HepG2 (cell line): ENCODE results near the gene CTNNAL1. TPM values are rescaled to one million over a fixed set of nuclear protein-coding genes. Genes with fewer than 3 reads are reported as not detected.

ENCODE experiments used
- CBX2 ChIP-seq, 2 experiments: fragments of 200-600 bp in 1 of 2; sonication (generic); formaldehyde crosslinking in 1 of 2; IDR thresholded peaks; 2 replicates each; pipeline versions ENCODE4 v1.7.0 to v1.8.1; 2018 to 2022; ENCODE audit warnings: low read depth in 2 of 2, low read length in 1 of 2, mild to moderate bottlenecking in 1 of 2, missing genetic modification reagents in 1 of 2
- CBX5 ChIP-seq: sonication (generic); formaldehyde crosslinking; IDR thresholded peaks from 2 replicates; pipeline ENCODE4 v1.4.0; 2020; ENCODE audit warnings: missing genetic modification reagents, borderline replicate concordance
- CHCHD3 ChIP-seq: sonication (generic); formaldehyde crosslinking; IDR thresholded peaks from 2 replicates; pipeline ENCODE4 v1.8.0; 2022; ENCODE audit warnings: mild to moderate bottlenecking, missing genetic modification reagents, moderate library complexity
- E2F1 ChIP-seq: sonication (generic); formaldehyde crosslinking; IDR thresholded peaks from 2 replicates; pipeline ENCODE4 v1.5.0; 2020; ENCODE audit warnings: missing genetic modification reagents
- GMEB1 ChIP-seq: sonication (generic); formaldehyde crosslinking; IDR thresholded peaks from 2 replicates; pipeline ENCODE4 v1.5.1; 2020; ENCODE audit warnings: missing genetic modification reagents, mild to moderate bottlenecking, borderline replicate concordance
- HMGXB3 ChIP-seq: sonication (generic); formaldehyde crosslinking; IDR thresholded peaks from 2 replicates; pipeline ENCODE4 v1.4.0; 2020; ENCODE audit warnings: missing genetic modification reagents, borderline replicate concordance
- KLF6 ChIP-seq: IDR thresholded peaks from 2 replicates; pipeline ENCODE4 v1.8.0; 2016; ENCODE audit warnings: missing biosample characterization, missing genetic modification reagents
- MBNL3 ChIP-seq: fragments of 250-450 bp; sonication (Bioruptor Pico); conservative IDR thresholded peaks from 2 replicates; pipeline ENCODE4 v1.8.0; 2022; ENCODE audit warnings: mild to moderate bottlenecking, inconsistent platforms
- MED8 ChIP-seq: sonication (generic); formaldehyde crosslinking; IDR thresholded peaks from 2 replicates; pipeline ENCODE4 v1.8.1; 2023; ENCODE audit warnings: mild to moderate bottlenecking, missing genetic modification reagents; ENCODE audit not compliant: insufficient replicate concordance
- NR2F6 ChIP-seq, 2 experiments: IDR thresholded peaks; 2 replicates each; pipeline ENCODE4 v1.6.1; 2016; ENCODE audit warnings: antibody characterized with exemption in 1 of 2, mild to moderate bottlenecking in 1 of 2
- PRMT3 ChIP-seq: sonication (generic); formaldehyde crosslinking; IDR thresholded peaks from 2 replicates; pipeline ENCODE4 v1.8.1; 2022; ENCODE audit warnings: low read depth, mild to moderate bottlenecking, moderate library complexity, missing genetic modification reagents, borderline replicate concordance
- THYN1 ChIP-seq: sonication (generic); formaldehyde crosslinking; IDR thresholded peaks from 2 replicates; pipeline ENCODE4 v1.8.1; 2023; ENCODE audit warnings: low read depth, mild to moderate bottlenecking, moderate library complexity, missing genetic modification reagents, borderline replicate concordance
- ZC3H4 ChIP-seq: sonication (generic); formaldehyde crosslinking; IDR thresholded peaks from 2 replicates; pipeline ENCODE4 v1.4.0; 2020; ENCODE audit warnings: missing genetic modification reagents, borderline replicate concordance
- ZNF138 ChIP-seq: sonication (generic); formaldehyde crosslinking; IDR thresholded peaks from 2 replicates; pipeline ENCODE4 v1.5.0; 2020; ENCODE audit warnings: mild to moderate bottlenecking, low read depth, missing genetic modification reagents
- ZNF362 ChIP-seq: sonication (generic); formaldehyde crosslinking; IDR thresholded peaks from 2 replicates; pipeline ENCODE4 v1.4.0; 2020; ENCODE audit warnings: missing genetic modification reagents, mild to moderate bottlenecking, borderline replicate concordance
- ZNF598 ChIP-seq: sonication (generic); formaldehyde crosslinking; IDR thresholded peaks from 2 replicates; pipeline ENCODE4 v1.5.1; 2020; ENCODE audit warnings: mild to moderate bottlenecking, missing genetic modification reagents, borderline replicate concordance
- ZNF691 ChIP-seq: sonication (generic); formaldehyde crosslinking; IDR thresholded peaks from 2 replicates; pipeline ENCODE4 v1.4.0; 2020; ENCODE audit warnings: missing genetic modification reagents, low read depth, mild to moderate bottlenecking, borderline replicate concordance
- polyA plus RNA-seq, 8 experiments: library from polyadenylated mRNA; depleted of rRNA in 3 of 8; stranded (reverse) in 7 of 8; unstranded in 1 of 8; fragments of >200 nt; fragmentation: Illumina TruSeq in 4 of 8; extraction: Trizol in 4 of 8; gene quantifications; 2 replicates each; pipeline versions ENCODE4 v1.2.1 to v1.2.3, GENCODE V29; 2011 to 2016; ENCODE audit warnings: low read depth in 4 of 8, missing spikeins in 1 of 8, mixed read lengths in 1 of 8; ENCODE audit not compliant: insufficient read depth in 1 of 8
- total RNA-seq, 5 experiments: library from RNA; depleted of rRNA; stranded (reverse); fragments of >200 nt; fragmentation: Illumina TruSeq; extraction: Trizol; gene quantifications; 2 replicates each; pipeline ENCODE4 v1.2.3, GENCODE V29; 2016; ENCODE audit warnings: low read depth in 1 of 5

The CTNNAL1 gene
- total and polyA plus RNA-seq, 2 of the 13 experiments (the other 11 are each of a cell fraction or from before 2014, with no cell fraction given): 32.0 to 162 TPM

- TF ChIP-seq ZNF138 (CRISPR knock-in tag): 0 out of 2 replicates have a peak, but pooled peaks have one; percentile 43
- peak; percentile 76; the same call in 1 of the 2 replicates for TF ChIP-seq GMEB1 (CRISPR knock-in tag)
- TF ChIP-seq CHCHD3: 0 out of 2 replicates have a peak, but pooled peaks have one; percentile 32
- TF ChIP-seq KLF6: no peak
- no peak for TF ChIP-seq CBX2 (IDR thresholded peaks at IDR 0.05; ENCODE audit: low read depth, low read length)
- 0 out of 2 replicates have a peak, but pooled peaks have one; percentile 61 for TF ChIP-seq CBX2 (CRISPR knock-in tag; IDR thresholded peaks at IDR 0.05; ENCODE audit: low read depth)
- TF ChIP-seq THYN1 (CRISPR knock-in tag): no peak
- TF ChIP-seq ZNF691 (CRISPR knock-in tag): peak; percentile 88
- peak; percentile 32 for TF ChIP-seq MED8
- peak; percentile 67; the same call in 1 of the 2 replicates for TF ChIP-seq CBX5 (CRISPR knock-in tag)
- peak; percentile 72 for TF ChIP-seq E2F1
- 0 out of 2 replicates have a peak, but pooled peaks have one; percentile 37 for TF ChIP-seq PRMT3 (CRISPR knock-in tag)
- no peak for TF ChIP-seq NR2F6 (IDR thresholded peaks at IDR 0.05)
- peak; percentile 31 for TF ChIP-seq NR2F6 (CRISPR knock-in tag; IDR thresholded peaks at IDR 0.05)
- 0 out of 2 replicates have a peak, but pooled peaks have one; percentile 74 for TF ChIP-seq ZC3H4 (CRISPR knock-in tag)
- TF ChIP-seq ZNF598 (CRISPR knock-in tag): peak; percentile 54; the same call in 1 of the 2 replicates
- TF ChIP-seq ZNF362: peak; percentile 35; the same call in 1 of the 2 replicates
- no peak for TF ChIP-seq MBNL3 (CRISPR knock-in tag)
- TF ChIP-seq HMGXB3 (CRISPR knock-in tag): no peak; the same call in 1 of the 2 replicates
These were observed 79.5 kb downstream of the CTNNAL1 start, which contains the start of gene ELP1 (continued) for GRCh38 chr9:108933718-108934322.
